Upper lobe of left lung (tissue), 6 donors: ENCODE measurements around the gene SPATA6L. TPM values are rescaled to one million over a fixed set of nuclear protein-coding genes. Genes with fewer than 3 reads are reported as not detected.

ENCODE experiments used
- ATAC-seq, 2 donors: fragments of 200-7000 bp; cut with Tn5 transposase; one replicate each; pipeline ENCODE4 v1.9.1; 2022; ENCODE audit warnings: mild to moderate bottlenecking in 2 of 2, moderate library complexity in 2 of 2; ENCODE audit not compliant: low FRiP score in 2 of 2
- DNase-seq, 2 donors: peaks; one replicate each; pipeline ENCODE4 v3.0.0-alpha.2; 2019 to 2020
- H3K27ac ChIP-seq, 4 donors: fragments of 200-600 bp; sonication (generic); one replicate each; pipeline ENCODE4 v1.5.1; 2016 to 2019
- H3K27me3 ChIP-seq, 4 donors: fragments of 200-600 bp; sonication (generic); one replicate each; pipeline ENCODE4 v1.5.1; 2017 to 2019
- H3K36me3 ChIP-seq, 4 donors: fragments of 200-600 bp; sonication (generic); one replicate each; pipeline ENCODE4 v1.5.1; 2016 to 2019
- H3K4me1 ChIP-seq, 4 donors: fragments of 200-600 bp; sonication (generic); one replicate each; pipeline ENCODE4 v1.5.1; 2018 to 2019
- H3K4me3 ChIP-seq, 4 donors: fragments of 200-600 bp; sonication (generic); one replicate each; pipeline ENCODE4 v1.5.1; 2017 to 2019; ENCODE audit warnings: mild to moderate bottlenecking in 2 of 4, moderate library complexity in 1 of 4
- H3K9me3 ChIP-seq, 4 donors: fragments of 200-600 bp; sonication (generic); one replicate each; pipeline ENCODE4 v1.5.1; 2018 to 2019
- CTCF ChIP-seq, 6 experiments: fragments of 450-650 bp in 4 of 6; fragments of 200-600 bp in 2 of 6; sonication (generic) in 2 of 6; IDR thresholded peaks; one replicate each; pipeline ENCODE4 v1.5.1; 2016 to 2019; ENCODE audit warnings: antibody characterized with exemption in 6 of 6
- EP300 ChIP-seq, 4 donors: sonication (generic); formaldehyde crosslinking; IDR thresholded peaks; one replicate each; pipeline ENCODE4 v1.5.1; 2017; ENCODE audit warnings: antibody characterized with exemption in 4 of 4, control low read depth in 2 of 4
- POLR2A ChIP-seq, 4 donors: fragments of 450-650 bp; IDR thresholded peaks; one replicate each; pipeline ENCODE4 v1.5.1; 2016 to 2017; ENCODE audit warnings: antibody characterized with exemption in 4 of 4, mild to moderate bottlenecking in 2 of 4
- POLR2AphosphoS5 ChIP-seq, 2 donors: sonication (generic); formaldehyde crosslinking; IDR thresholded peaks; one replicate each; pipeline ENCODE4 v1.5.1; 2017; ENCODE audit warnings: antibody characterized with exemption in 2 of 2
- WGBS, 2 donors: methylation state at CpG; one replicate each; pipeline ENCODE4 v1.1.5; 2017 to 2018; 5-methylcytosine and 5-hydroxymethylcytosine counted together
- total RNA-seq, 6 donors: library from RNA; depleted of rRNA in 4 of 6; stranded (reverse); fragments of >200 nt in 4 of 6; gene quantifications; one replicate each; pipeline versions ENCODE4 v1.1.0 to v1.2.1, GENCODE V29; 2016 to 2021
- donor health status: DM: no; HTN: no; CAD: no; lungs with moderate emphysema.
- donor health status: DM: no; HTN: yes; CAD: no; lungs with severe emphysema.

Gene SPATA6L
- total RNA-seq, 6 donors from 2014 or later = 7.4 to 38.4 (median 13.8) TPM

GRCh38 chr9:4604678-4605095 lies 61.6 kb downstream of the SPATA6L start:
- Histone ChIP-seq H3K9me3 (no peaks in the 10 kb centered on the region), H3K27me3 (no peaks in the 10 kb centered on the region), H3K27ac (no peak overlapping the region), H3K36me3 (peaks cover 0 to 15% (median 0%) of the 10 kb centered on the region in 4 donors), H3K4me3 (no peak overlapping the region), H3K4me1 (peaks cover 0 to 6% (median 0%) of the 10 kb centered on the region in 4 donors)
- TF ChIP-seq CTCF (IDR thresholded peaks at IDR 0.05) = peak; percentile 49 to 81 (median 68)
- TF ChIP-seq POLR2AphosphoS5 (IDR thresholded peaks at IDR 0.05) = no peak
- DNase-seq (peak in 1 of 2 donors; percentile 66), ATAC-seq (peak; percentile 43 to 79)

- no peak for DNase-seq
- ATAC-seq = no peak
- Histone ChIP-seq H3K4me1 (peaks cover 0 to 6% (median 0%) of the 10 kb centered on the region in 4 donors), H3K27me3 (no peaks in the 10 kb centered on the region), H3K4me3 (no peak overlapping the region), H3K27ac (no peak overlapping the region), H3K36me3 (peaks cover 0 to 15% (median 0%) of the 10 kb centered on the region in 4 donors), H3K9me3 (no peaks in the 10 kb centered on the region)
- WGBS, 2 donors = 75 to 89% methylated on average over 5 of the region's 5 CpGs
- TF ChIP-seq EP300 (IDR thresholded peaks at IDR 0.05) = no peak
- no peak for TF ChIP-seq CTCF (IDR thresholded peaks at IDR 0.05)
- TF ChIP-seq POLR2A (IDR thresholded peaks at IDR 0.05) = no peak
- TF ChIP-seq POLR2AphosphoS5 (IDR thresholded peaks at IDR 0.05) = no peak
Observed at GRCh38 chr9:4603830-4604229, 62.5 kb downstream of the SPATA6L start.

- H3K4me3 ChIP-seq = no peak overlapping the region
- H3K27ac ChIP-seq = no peak overlapping the region
- H3K9me3 ChIP-seq = no peaks in the 10 kb centered on the region
- no peak for ATAC-seq
- DNase-seq = no peak
- WGBS, 2 donors = 37 to 54% methylated on average over 1 of the region's 1 CpG
- TF ChIP-seq CTCF (IDR thresholded peaks at IDR 0.05) (no peak), POLR2A (IDR thresholded peaks at IDR 0.05) (no peak), EP300 (IDR thresholded peaks at IDR 0.05) (no peak), POLR2AphosphoS5 (IDR thresholded peaks at IDR 0.05) (no peak)
- peaks cover 0 to 15% (median 0%) of the 10 kb centered on the region in 4 donors for H3K36me3 ChIP-seq
- peaks cover 4 to 16% (median 8%) of the 10 kb centered on the region in 4 donors for H3K4me1 ChIP-seq
- no peaks in the 10 kb centered on the region for H3K27me3 ChIP-seq
Observed at GRCh38 chr9:4600368-4600767, 65.9 kb downstream of the SPATA6L start.

GRCh38 chr9:4596165-4596922 lies 69.9 kb downstream of the SPATA6L start:
- TF ChIP-seq POLR2AphosphoS5 (IDR thresholded peaks at IDR 0.05) = no peak
- peak in 2 of 4 donors; percentile 18 to 25 for TF ChIP-seq EP300 (IDR thresholded peaks at IDR 0.05)
- TF ChIP-seq POLR2A (IDR thresholded peaks at IDR 0.05) = no peak
- peak in 1 of 6 experiments; percentile 6 for TF ChIP-seq CTCF (IDR thresholded peaks at IDR 0.05)
- Histone ChIP-seq H3K4me3 (no peak overlapping the region), H3K4me1 (peaks cover 9 to 10% (median 9%) of the 10 kb centered on the region in 4 donors), H3K27me3 (no peaks in the 10 kb centered on the region), H3K27ac (peak overlapping the region in 3 of 4 donors; percentile 0 to 62 (median 36)), H3K36me3 (no peaks in the 10 kb centered on the region), H3K9me3 (no peaks in the 10 kb centered on the region)
- WGBS, 2 donors = 51 to 62% methylated on average over 11 of the region's 11 CpGs
- DNase-seq = no peak
- ATAC-seq = no peak

GRCh38 chr9:4594994-4595393 lies 71.3 kb downstream of the SPATA6L start:
- TF ChIP-seq CTCF (IDR thresholded peaks at IDR 0.05) (no peak), EP300 (IDR thresholded peaks at IDR 0.05) (no peak), POLR2A (IDR thresholded peaks at IDR 0.05) (no peak), POLR2AphosphoS5 (IDR thresholded peaks at IDR 0.05) (no peak)
- no peaks in the 10 kb centered on the region for H3K36me3 ChIP-seq
- no peak for ATAC-seq
- no peaks in the 10 kb centered on the region for H3K9me3 ChIP-seq
- WGBS, 2 donors = 90 to 95% methylated on average over 2 of the region's 2 CpGs
- no peak overlapping the region for H3K27ac ChIP-seq
- no peak for DNase-seq
- no peaks in the 10 kb centered on the region for H3K27me3 ChIP-seq
- no peak overlapping the region for H3K4me3 ChIP-seq
- peaks cover 9 to 20% (median 18%) of the 10 kb centered on the region in 4 donors for H3K4me1 ChIP-seq
